ENCODE measurements around the gene DPYSL3. TPM values are rescaled to one million over a fixed set of nuclear protein-coding genes. Genes with fewer than 3 reads are reported as not detected.

The DPYSL3 gene
- total RNA-seq, 1 donor from 2014 or later = 102 TPM

DNA sequence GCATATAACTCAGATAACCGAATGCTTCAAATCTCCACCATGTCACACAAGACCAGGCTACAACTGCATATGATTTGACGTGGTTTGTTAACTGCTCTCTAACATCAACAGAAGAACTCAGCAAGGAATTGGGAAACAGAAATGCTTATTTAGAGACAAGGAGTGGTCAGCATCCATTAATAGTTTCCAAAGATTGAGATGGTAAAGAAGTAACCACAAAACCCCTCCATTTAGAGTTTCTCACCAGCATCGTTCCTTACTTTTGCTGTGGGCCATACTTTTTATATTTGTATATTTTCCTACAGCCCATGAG is 25.2 kb downstream of the DPYSL3 start:
- H3K9me3 Mint-ChIP-seq = peaks cover 2% of the 10 kb centered on the region
- TF ChIP-seq, protein P1, sequence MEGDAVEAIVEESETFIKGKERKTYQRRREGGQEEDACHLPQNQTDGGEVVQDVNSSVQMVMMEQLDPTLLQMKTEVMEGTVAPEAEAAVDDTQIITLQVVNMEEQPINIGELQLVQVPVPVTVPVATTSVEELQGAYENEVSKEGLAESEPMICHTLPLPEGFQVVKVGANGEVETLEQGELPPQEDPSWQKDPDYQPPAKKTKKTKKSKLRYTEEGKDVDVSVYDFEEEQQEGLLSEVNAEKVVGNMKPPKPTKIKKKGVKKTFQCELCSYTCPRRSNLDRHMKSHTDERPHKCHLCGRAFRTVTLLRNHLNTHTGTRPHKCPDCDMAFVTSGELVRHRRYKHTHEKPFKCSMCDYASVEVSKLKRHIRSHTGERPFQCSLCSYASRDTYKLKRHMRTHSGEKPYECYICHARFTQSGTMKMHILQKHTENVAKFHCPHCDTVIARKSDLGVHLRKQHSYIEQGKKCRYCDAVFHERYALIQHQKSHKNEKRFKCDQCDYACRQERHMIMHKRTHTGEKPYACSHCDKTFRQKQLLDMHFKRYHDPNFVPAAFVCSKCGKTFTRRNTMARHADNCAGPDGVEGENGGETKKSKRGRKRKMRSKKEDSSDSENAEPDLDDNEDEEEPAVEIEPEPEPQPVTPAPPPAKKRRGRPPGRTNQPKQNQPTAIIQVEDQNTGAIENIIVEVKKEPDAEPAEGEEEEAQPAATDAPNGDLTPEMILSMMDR (conservative IDR thresholded peaks at IDR 0.05) = no peak
- H3K27me3 Mint-ChIP-seq (ENCODE audit: low read depth) = no peaks in the 10 kb centered on the region
- H3K36me3 Mint-ChIP-seq (ENCODE audit: low read depth) = no peaks in the 10 kb centered on the region
- no peak for DNase-seq (ENCODE audit: low read depth, low spot score)
- H3K4me1 Mint-ChIP-seq = peaks cover 19% of the 10 kb centered on the region
- H3K4me3 Mint-ChIP-seq = no peak overlapping the region
- H3K27ac Mint-ChIP-seq (ENCODE audit: unreplicated experiment) = no peak overlapping the region

DNA sequence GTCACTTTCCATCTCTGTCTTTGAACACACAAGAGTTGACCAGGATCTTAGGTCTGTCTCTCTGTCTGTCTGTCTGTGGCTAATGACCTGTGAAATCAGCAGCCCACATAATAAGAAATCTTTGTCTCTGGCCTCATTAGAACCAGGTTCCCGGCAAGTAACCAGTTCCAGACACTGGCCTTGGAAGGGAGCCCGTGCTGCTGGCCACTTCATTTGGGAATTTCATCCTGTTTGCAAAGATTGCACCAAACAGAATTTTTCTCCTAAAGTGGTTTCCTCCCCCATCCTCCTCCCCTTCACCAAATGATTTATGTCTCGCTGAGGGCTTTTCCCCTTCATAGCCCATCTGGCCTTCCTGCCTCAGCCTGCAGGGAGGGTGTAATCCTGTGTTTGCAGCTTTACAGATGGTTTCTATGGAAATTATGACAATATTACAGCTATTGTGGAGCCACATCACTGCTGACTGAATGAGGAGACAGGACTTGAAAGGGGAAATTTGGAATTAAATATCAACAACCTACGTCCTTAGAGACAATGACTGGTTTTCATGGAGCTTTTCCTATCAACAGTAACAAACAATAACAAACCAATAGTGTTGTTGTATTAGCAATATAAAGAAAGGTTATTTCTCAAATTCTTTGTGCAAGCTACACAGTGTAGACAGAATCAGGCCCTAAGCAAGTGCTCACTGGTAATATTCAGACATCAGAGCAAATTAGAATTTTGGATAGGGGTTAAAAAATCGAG is 25.7 kb downstream of the DPYSL3 start:
- no peak overlapping the region for H3K4me3 Mint-ChIP-seq
- H3K27ac Mint-ChIP-seq (ENCODE audit: unreplicated experiment) = no peak overlapping the region
- H3K4me1 Mint-ChIP-seq = peaks cover 23% of the 10 kb centered on the region
- peaks cover 2% of the 10 kb centered on the region for H3K9me3 Mint-ChIP-seq
- no peak for DNase-seq (ENCODE audit: low read depth, low spot score)
- H3K27me3 Mint-ChIP-seq (ENCODE audit: low read depth) = no peaks in the 10 kb centered on the region
- H3K36me3 Mint-ChIP-seq (ENCODE audit: low read depth) = no peaks in the 10 kb centered on the region
- TF ChIP-seq, protein P1 (conservative IDR thresholded peaks at IDR 0.05) = no peak

DNA sequence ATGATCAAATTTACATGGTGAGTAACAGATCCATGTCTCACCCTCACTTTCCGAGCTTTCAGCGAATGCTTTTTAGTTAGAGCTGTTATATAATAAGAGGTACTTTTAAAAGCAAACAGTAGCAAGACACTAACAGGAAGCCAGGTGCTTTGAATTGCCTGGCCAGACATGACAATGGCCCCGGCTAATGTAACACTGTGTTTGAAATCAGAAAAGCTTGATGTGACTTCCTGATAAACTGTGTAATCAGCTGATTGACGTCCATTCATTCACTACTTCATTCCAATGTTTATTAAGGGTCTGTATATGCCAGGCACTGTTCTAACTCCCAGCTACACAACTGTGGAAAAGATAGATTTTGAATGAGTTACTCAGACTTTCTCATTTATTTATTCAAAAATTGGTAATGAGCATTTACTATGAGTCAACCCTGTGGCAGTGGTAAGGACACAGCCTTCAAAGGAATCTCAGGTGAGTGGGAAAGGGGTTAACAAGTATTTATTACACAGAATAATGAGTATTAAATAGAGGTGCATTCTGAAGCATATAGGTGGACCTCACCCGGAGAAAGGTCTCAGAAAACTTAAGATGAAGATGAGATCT is 26.6 kb downstream of the DPYSL3 start:
- TF ChIP-seq, protein P1 (conservative IDR thresholded peaks at IDR 0.05) = no peak
- Mint-ChIP-seq H3K27me3 (ENCODE audit: low read depth) (no peaks in the 10 kb centered on the region), H3K4me3 (no peak overlapping the region), H3K36me3 (ENCODE audit: low read depth) (no peaks in the 10 kb centered on the region), H3K9me3 (peaks cover 2% of the 10 kb centered on the region), H3K4me1 (peaks cover 27% of the 10 kb centered on the region), H3K27ac (ENCODE audit: unreplicated experiment) (no peak overlapping the region)
- no peak for DNase-seq (ENCODE audit: low read depth, low spot score)

DNA sequence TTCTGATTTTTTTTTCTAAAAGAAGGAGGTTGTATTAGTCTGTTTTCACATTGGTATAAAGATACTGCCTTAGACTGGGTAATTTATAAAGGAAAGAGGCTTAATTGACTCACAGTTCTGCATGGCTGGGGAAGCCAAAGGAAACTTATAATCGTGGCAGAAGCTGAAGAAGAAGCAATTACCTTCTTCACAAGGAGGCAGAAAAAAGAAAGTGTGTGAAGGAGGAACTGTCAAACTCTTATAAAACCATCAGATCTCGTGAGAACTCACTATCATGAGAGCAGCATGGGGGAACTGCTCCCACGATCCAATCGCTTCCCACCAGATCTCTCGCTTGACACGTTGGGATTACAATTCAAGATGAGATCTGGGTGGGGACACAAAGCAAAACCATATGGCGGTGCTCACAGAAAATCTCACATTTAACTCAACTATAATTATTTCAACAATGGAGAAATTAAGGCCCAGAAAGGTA is 27.1 kb downstream of the DPYSL3 start:
- TF ChIP-seq, protein P1 (conservative IDR thresholded peaks at IDR 0.05) = no peak
- no peaks in the 10 kb centered on the region for H3K27me3 Mint-ChIP-seq (ENCODE audit: low read depth)
- no peak for DNase-seq (ENCODE audit: low read depth, low spot score)
- peaks cover 2% of the 10 kb centered on the region for H3K9me3 Mint-ChIP-seq
- no peaks in the 10 kb centered on the region for H3K36me3 Mint-ChIP-seq (ENCODE audit: low read depth)
- H3K27ac Mint-ChIP-seq (ENCODE audit: unreplicated experiment) = no peak overlapping the region
- H3K4me3 Mint-ChIP-seq = no peak overlapping the region
- H3K4me1 Mint-ChIP-seq = peaks cover 27% of the 10 kb centered on the region

DNA sequence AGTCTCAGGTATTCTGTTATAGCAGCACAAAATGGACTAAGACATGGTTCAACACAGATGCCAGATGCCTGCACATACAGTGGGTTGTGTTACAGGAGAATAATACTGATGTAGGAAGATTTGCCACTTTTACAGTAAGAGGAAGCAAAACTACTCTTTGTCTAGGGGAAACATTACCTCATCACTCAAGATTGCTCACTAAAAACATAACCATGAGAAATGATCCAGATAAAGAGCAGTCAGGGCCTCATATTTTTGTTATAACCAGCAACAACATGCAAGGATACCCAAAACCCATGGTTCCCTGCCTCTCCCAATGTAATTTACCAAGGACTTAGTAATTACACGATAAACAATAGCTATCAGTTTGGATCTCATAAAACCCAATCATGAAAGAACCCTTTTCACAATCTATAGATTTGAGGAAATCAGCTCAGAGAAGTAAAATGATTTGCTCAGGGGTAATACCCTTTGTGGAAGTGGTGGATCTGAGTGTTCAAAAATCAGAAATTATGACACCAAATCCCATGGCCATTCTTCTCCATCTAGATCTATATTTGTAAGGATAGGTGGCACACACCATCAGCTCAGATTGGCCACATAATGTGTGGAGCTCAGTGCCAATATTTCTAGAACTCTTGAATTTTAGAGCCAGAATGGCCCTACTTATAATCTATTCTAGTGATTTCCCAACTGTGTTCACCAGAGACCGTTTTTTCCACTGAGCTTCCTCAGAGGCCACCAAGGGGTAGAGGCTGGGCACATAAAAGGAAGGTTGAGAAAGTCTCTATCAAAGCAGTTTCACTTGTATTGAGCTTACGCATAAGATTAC is 27.8 kb downstream of the DPYSL3 start:
- H3K4me1 Mint-ChIP-seq = peaks cover 27% of the 10 kb centered on the region
- DNase-seq (ENCODE audit: low read depth, low spot score) = no peak

More for the DNA sequence above, 27.8 kb downstream of the DPYSL3 start:
- TF ChIP-seq, protein P1 (conservative IDR thresholded peaks at IDR 0.05) = no peak
- Mint-ChIP-seq H3K4me3 (no peak overlapping the region), H3K27ac (ENCODE audit: unreplicated experiment) (no peak overlapping the region), H3K9me3 (peaks cover 2% of the 10 kb centered on the region), H3K27me3 (ENCODE audit: low read depth) (no peaks in the 10 kb centered on the region), H3K36me3 (ENCODE audit: low read depth) (no peaks in the 10 kb centered on the region)

Data from neural crest cell (in vitro differentiated cells).